K562 (cell line): Measurements from ENCODE around the gene CRTC3. TPM values are rescaled to one million over a fixed set of nuclear protein-coding genes. Genes with fewer than 3 reads are reported as not detected.

Experiments
- ARID1B ChIP-seq: fragments of 450-650 bp; IDR thresholded peaks from 2 replicates; pipeline ENCODE4 v1.6.1; 2016; ENCODE audit warnings: antibody characterized with exemption, mild to moderate bottlenecking, inconsistent platforms
- CBFA2T3 ChIP-seq: fragments of 450-650 bp; IDR thresholded peaks from 2 replicates; pipeline ENCODE4 v1.6.1; 2017
- CEBPB ChIP-seq: fragments of 450-650 bp; IDR thresholded peaks from 2 replicates; pipeline ENCODE4 v1.6.1; 2016; ENCODE audit warnings: missing genetic modification characterization, missing compliant biosample characterization
- CEBPG ChIP-seq, 3 experiments: fragments of 200-800 bp in 1 of 3; sonication (Bioruptor generic) in 1 of 3; sonication (generic) in 1 of 3; formaldehyde crosslinking in 1 of 3; IDR thresholded peaks in 2 of 3; conservative IDR thresholded peaks in 1 of 3; 2 replicates each; pipeline versions ENCODE4 v1.6.1 to v1.8.0; 2016 to 2022; ENCODE audit warnings: missing compliant biosample characterization in 2 of 3, missing genetic modification characterization in 2 of 3, mild to moderate bottlenecking in 1 of 3, missing genetic modification reagents in 1 of 3
- EP400 ChIP-seq: fragments of 450-650 bp; IDR thresholded peaks from 2 replicates; pipeline ENCODE4 v1.6.1; 2017; ENCODE audit warnings: antibody characterized with exemption, mild to moderate bottlenecking, moderate library complexity
- FOXJ2 ChIP-seq: fragments of 200-800 bp; sonication (Bioruptor generic); IDR thresholded peaks from 2 replicates; pipeline ENCODE4 v1.6.1; 2016; ENCODE audit warnings: missing genetic modification characterization, missing compliant biosample characterization
- GATA2 ChIP-seq: sonication (generic); formaldehyde crosslinking; IDR thresholded peaks from 2 replicates; pipeline ENCODE4 v1.4.0; 2020; ENCODE audit warnings: mild to moderate bottlenecking, missing genetic modification reagents
- JUND ChIP-seq, 2 experiments: IDR thresholded peaks; 2 replicates in 1 of 2; 3 replicates in 1 of 2; pipeline ENCODE4 v1.6.1; 2011; ENCODE audit warnings: borderline replicate concordance in 2 of 2, low read depth in 2 of 2, low read length in 2 of 2, improper control_type of control experiment in 1 of 2, missing biosample characterization in 1 of 2, missing genetic modification characterization in 1 of 2, missing genetic modification reagents in 1 of 2
- KLF16 ChIP-seq: IDR thresholded peaks from 2 replicates; pipeline ENCODE4 v1.6.1; 2016; ENCODE audit warnings: antibody characterized with exemption
- L3MBTL2 ChIP-seq: fragments of 450-650 bp; IDR thresholded peaks from 2 replicates; pipeline ENCODE4 v1.6.1; 2016; ENCODE audit warnings: mild to moderate bottlenecking, moderate library complexity
- MECOM ChIP-seq: fragments of 250-450 bp; sonication (Bioruptor Pico); IDR thresholded peaks from 2 replicates; pipeline ENCODE4 v1.8.0; 2022; ENCODE audit warnings: inconsistent platforms
- MXI1 ChIP-seq: IDR thresholded peaks from 2 replicates; pipeline ENCODE4 v1.6.1; 2011; ENCODE audit warnings: low read depth, mild to moderate bottlenecking, improper control_type of control experiment, low read length
- NRF1 ChIP-seq, 2 experiments: fragments of 450-650 bp; IDR thresholded peaks in 1 of 2; conservative IDR thresholded peaks in 1 of 2; 2 replicates each; pipeline ENCODE4 v1.6.1; 2014; ENCODE audit warnings: mild to moderate bottlenecking in 2 of 2
- RBM34 ChIP-seq: fragments of 200-400 bp; formaldehyde crosslinking; IDR thresholded peaks from 2 replicates; pipeline ENCODE4 v1.6.1; 2018; ENCODE audit warnings: low read length, borderline replicate concordance; ENCODE audit not compliant: insufficient read depth
- RCOR1 ChIP-seq, 2 experiments: IDR thresholded peaks; 2 replicates each; pipeline ENCODE4 v1.6.1; 2012; ENCODE audit warnings: low read depth in 2 of 2, low read length in 2 of 2, borderline replicate concordance in 1 of 2, improper control_type of control experiment in 1 of 2
- SMARCA4 ChIP-seq: fragments of 450-650 bp; IDR thresholded peaks from 2 replicates; pipeline ENCODE4 v1.6.1; 2016
- TAL1 ChIP-seq: fragments of 450-650 bp; IDR thresholded peaks from 2 replicates; pipeline ENCODE4 v1.6.1; 2016; ENCODE audit warnings: mild to moderate bottlenecking
- TBL1XR1 ChIP-seq, 2 experiments: IDR thresholded peaks; 2 replicates each; pipeline ENCODE4 v1.6.1; 2012; ENCODE audit warnings: improper control_type of control experiment in 2 of 2, low read length in 2 of 2, mild to moderate bottlenecking in 1 of 2
- TCF3 ChIP-seq: sonication (generic); formaldehyde crosslinking; IDR thresholded peaks from 2 replicates; pipeline ENCODE4 v1.4.0; 2020; ENCODE audit warnings: mild to moderate bottlenecking, missing genetic modification reagents
- ZBTB7A ChIP-seq: IDR thresholded peaks from 2 replicates; pipeline ENCODE4 v1.6.1; 2011; ENCODE audit warnings: low read depth, mild to moderate bottlenecking, low read length, moderate library complexity, borderline replicate concordance; ENCODE audit not compliant: control insufficient read depth
- ZNF174 ChIP-seq: fragments of 250-450 bp; sonication (Bioruptor Pico); IDR thresholded peaks from 2 replicates; pipeline ENCODE4 v1.4.0; 2020; ENCODE audit warnings: mild to moderate bottlenecking
- polyA plus RNA-seq, 8 experiments: library from polyadenylated mRNA; depleted of rRNA in 4 of 8; stranded (reverse) in 5 of 8; unstranded in 3 of 8; fragments of >200 nt; fragmentation: Nextera tagmentation in 2 of 8; fragmentation: Illumina TruSeq in 1 of 8; extraction: Ambion mirVana in 2 of 8; extraction: Trizol in 1 of 8; gene quantifications; 2 replicates each; pipeline versions ENCODE4 v1.2.1 to v1.2.3, GENCODE V29; 2011 to 2014; ENCODE audit warnings: inconsistent platforms in 1 of 8, missing spikeins in 1 of 8
- total RNA-seq, 7 experiments: library from RNA; depleted of rRNA in 6 of 7; stranded (reverse); fragments of >200 nt in 6 of 7; fragmentation: Illumina TruSeq in 2 of 7; extraction: Trizol in 2 of 7; gene quantifications; 2 replicates each; pipeline versions ENCODE4 v1.2.1 to v1.2.3, GENCODE V29; 2011 to 2021; ENCODE audit warnings: low replicate concordance in 1 of 7
- TF ChIP-seq, protein P1 (sequence below), 2 experiments: fragments of 450-650 bp; formaldehyde crosslinking in 1 of 2; IDR thresholded peaks; 2 replicates each; pipeline versions ENCODE4 v1.4.0 to v1.6.1; 2014 to 2020; ENCODE audit warnings: mild to moderate bottlenecking in 2 of 2, borderline replicate concordance in 1 of 2, low read depth in 1 of 2

The CRTC3 gene
- total and polyA plus RNA-seq, 9 of the 15 experiments (the other 6 are each of a cell fraction or from before 2014, with no cell fraction given) = 1.2 to 19.0 (median 11.6) TPM

DNA sequence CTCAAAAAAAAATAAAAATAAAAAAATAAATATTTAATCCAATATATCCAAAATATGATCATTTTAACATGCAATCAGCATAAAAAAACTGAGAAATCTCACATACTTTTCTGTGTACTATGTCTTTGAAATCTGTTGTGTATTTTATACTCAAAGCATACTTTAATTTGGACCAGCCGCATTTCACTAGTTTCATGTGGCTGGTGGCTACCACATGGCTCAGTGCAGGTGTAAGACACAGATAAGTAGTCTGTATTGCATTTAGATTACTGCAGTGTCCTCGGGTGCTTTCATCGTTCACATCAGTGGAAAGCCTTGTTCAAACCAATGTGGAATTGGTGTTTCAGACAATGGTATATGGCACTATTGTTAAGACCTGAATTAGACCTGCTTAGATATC is 11.0 kb downstream of the CRTC3 start (continued):
- TF ChIP-seq, protein P1, sequence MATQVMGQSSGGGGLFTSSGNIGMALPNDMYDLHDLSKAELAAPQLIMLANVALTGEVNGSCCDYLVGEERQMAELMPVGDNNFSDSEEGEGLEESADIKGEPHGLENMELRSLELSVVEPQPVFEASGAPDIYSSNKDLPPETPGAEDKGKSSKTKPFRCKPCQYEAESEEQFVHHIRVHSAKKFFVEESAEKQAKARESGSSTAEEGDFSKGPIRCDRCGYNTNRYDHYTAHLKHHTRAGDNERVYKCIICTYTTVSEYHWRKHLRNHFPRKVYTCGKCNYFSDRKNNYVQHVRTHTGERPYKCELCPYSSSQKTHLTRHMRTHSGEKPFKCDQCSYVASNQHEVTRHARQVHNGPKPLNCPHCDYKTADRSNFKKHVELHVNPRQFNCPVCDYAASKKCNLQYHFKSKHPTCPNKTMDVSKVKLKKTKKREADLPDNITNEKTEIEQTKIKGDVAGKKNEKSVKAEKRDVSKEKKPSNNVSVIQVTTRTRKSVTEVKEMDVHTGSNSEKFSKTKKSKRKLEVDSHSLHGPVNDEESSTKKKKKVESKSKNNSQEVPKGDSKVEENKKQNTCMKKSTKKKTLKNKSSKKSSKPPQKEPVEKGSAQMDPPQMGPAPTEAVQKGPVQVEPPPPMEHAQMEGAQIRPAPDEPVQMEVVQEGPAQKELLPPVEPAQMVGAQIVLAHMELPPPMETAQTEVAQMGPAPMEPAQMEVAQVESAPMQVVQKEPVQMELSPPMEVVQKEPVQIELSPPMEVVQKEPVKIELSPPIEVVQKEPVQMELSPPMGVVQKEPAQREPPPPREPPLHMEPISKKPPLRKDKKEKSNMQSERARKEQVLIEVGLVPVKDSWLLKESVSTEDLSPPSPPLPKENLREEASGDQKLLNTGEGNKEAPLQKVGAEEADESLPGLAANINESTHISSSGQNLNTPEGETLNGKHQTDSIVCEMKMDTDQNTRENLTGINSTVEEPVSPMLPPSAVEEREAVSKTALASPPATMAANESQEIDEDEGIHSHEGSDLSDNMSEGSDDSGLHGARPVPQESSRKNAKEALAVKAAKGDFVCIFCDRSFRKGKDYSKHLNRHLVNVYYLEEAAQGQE (IDR thresholded peaks at IDR 0.05; ENCODE audit: borderline replicate concordance) = peak; percentile 69
- TF ChIP-seq, protein P1 (CRISPR knock-in tag; IDR thresholded peaks at IDR 0.05; ENCODE audit: low read depth) = no peak
- TF ChIP-seq NRF1 (conservative IDR thresholded peaks at IDR 0.05 in 1 of 2, IDR thresholded peaks at IDR 0.05 in 1 of 2) = no peak
- peak; percentile 89 for TF ChIP-seq CBFA2T3
- peak; percentile 91 for TF ChIP-seq SMARCA4
- TF ChIP-seq FOXJ2 = no peak
- TF ChIP-seq ZBTB7A = no peak
- TF ChIP-seq MXI1 = peak; percentile 66; the same call in 1 of the 2 replicates
- TF ChIP-seq RCOR1 (IDR thresholded peaks at IDR 0.05; ENCODE audit: borderline replicate concordance in 1 of 2, low read depth in 2 of 2, low read length in 2 of 2) = peak in 1 of 2 experiments; percentile 72; a peak in 1 of 4 replicates
- peak; percentile 54; the same call in 1 of the 2 replicates for TF ChIP-seq KLF16
- peak; percentile 88 for TF ChIP-seq TAL1
- 0 out of 2 replicates have a peak, but pooled peaks have one; percentile 15 for TF ChIP-seq CEBPB
- no peak for TF ChIP-seq RBM34
- TF ChIP-seq TCF3 = peak; percentile 94
- TF ChIP-seq ARID1B = peak; percentile 94
- peak; percentile 52; the same call in 1 of the 2 replicates for TF ChIP-seq JUND (IDR thresholded peaks at IDR 0.05; ENCODE audit: borderline replicate concordance, low read depth, low read length)
- no peak for TF ChIP-seq JUND (tag; IDR thresholded peaks at IDR 0.05; ENCODE audit: borderline replicate concordance, low read depth, low read length)
- TF ChIP-seq MECOM (CRISPR knock-in tag) = 0 out of 2 replicates have a peak, but pooled peaks have one; percentile 50
- peak in 1 of 2 experiments; percentile 55; a peak in 1 of 4 replicates for TF ChIP-seq TBL1XR1 (IDR thresholded peaks at IDR 0.05; ENCODE audit: low read length in 2 of 2)
- peak; percentile 78 for TF ChIP-seq EP400
- TF ChIP-seq ZNF174 = no peak
- TF ChIP-seq GATA2 = peak; percentile 51; the same call in 1 of the 2 replicates
- TF ChIP-seq CEBPG (CRISPR knock-in tag; IDR thresholded peaks at IDR 0.05) = peak; percentile 86
- peak in 1 of 2 experiments; percentile 37; a peak in 1 of 4 replicates for TF ChIP-seq CEBPG (tag; conservative IDR thresholded peaks at IDR 0.05 in 1 of 2, IDR thresholded peaks at IDR 0.05 in 1 of 2)
- peak; percentile 58; the same call in 1 of the 2 replicates for TF ChIP-seq L3MBTL2
